Ascending aorta (tissue), 2 donors: ENCODE results near the gene LRTM2. TPM values are rescaled to one million over a fixed set of nuclear protein-coding genes. Genes with fewer than 3 reads are reported as not detected.
A peak's percentile ranks its signal among the peaks of the same experiment; 100 is the strongest.

Experiments
- DNase-seq, 2 donors: peaks; one replicate each; pipeline ENCODE4 v3.0.0-alpha.2; 2019; ENCODE audit warnings: low spot score in 2 of 2
- H3K27ac ChIP-seq, 2 donors: fragments of 200-600 bp; sonication (generic); one replicate each; pipeline ENCODE4 v1.5.1; 2016 to 2017; ENCODE audit warnings: mild to moderate bottlenecking in 1 of 2
- H3K27me3 ChIP-seq: fragments of 200-600 bp; sonication (generic); one replicate; pipeline ENCODE4 v1.5.1; 2017
- H3K36me3 ChIP-seq, 2 donors: fragments of 200-600 bp; sonication (generic); one replicate each; pipeline ENCODE4 v1.5.1; 2016
- H3K4me1 ChIP-seq, 2 donors: fragments of 200-600 bp; sonication (generic); one replicate each; pipeline ENCODE4 v1.5.1; 2016 to 2017; ENCODE audit warnings: mild to moderate bottlenecking in 1 of 2
- H3K4me3 ChIP-seq, 2 donors: fragments of 200-600 bp; sonication (generic); one replicate each; pipeline ENCODE4 v1.5.1; 2016 to 2017; ENCODE audit warnings: mild to moderate bottlenecking in 1 of 2
- H3K9me3 ChIP-seq, 2 donors: fragments of 200-600 bp; sonication (generic); one replicate each; pipeline ENCODE4 v1.5.1; 2016
- CTCF ChIP-seq, 3 experiments: fragments of 200-600 bp in 2 of 3; fragments of 450-650 bp in 1 of 3; sonication (generic) in 2 of 3; IDR thresholded peaks; one replicate each; pipeline ENCODE4 v1.5.1; 2016 to 2019; ENCODE audit warnings: antibody characterized with exemption in 3 of 3, mild to moderate bottlenecking in 1 of 3, moderate library complexity in 1 of 3
- intact Hi-C: fragments of 100-400 bp; cut with DNase I; formaldehyde crosslinking; loops from one replicate; pipeline ENCODE4 v1.15.1; 2023
- total RNA-seq: library from RNA; depleted of rRNA; stranded (reverse); fragments of >200 nt; gene quantifications from one replicate; pipeline ENCODE4 v1.1.0, GENCODE V29; 2016

Gene LRTM2
- total RNA-seq, 1 donor from 2014 or later, result not detected

GRCh38 chr12:1803736-1804135, 16.6 kb upstream of the LRTM2 start:
- H3K27ac ChIP-seq, result no peak overlapping the region
- intact Hi-C loops, result no loop called here
- no peaks in the 10 kb centered on the region for H3K9me3 ChIP-seq
- H3K4me3 ChIP-seq, result no peak overlapping the region
- TF ChIP-seq CTCF (IDR thresholded peaks at IDR 0.05), result no peak
- H3K27me3 ChIP-seq, result no peaks in the 10 kb centered on the region
- peaks cover 0 to 7% of the 10 kb centered on the region in 2 donors for H3K4me1 ChIP-seq
- no peak for DNase-seq
- no peaks in the 10 kb centered on the region for H3K36me3 ChIP-seq

- intact Hi-C loops, result no loop called here
- no peak overlapping the region for H3K27ac ChIP-seq
- TF ChIP-seq CTCF (IDR thresholded peaks at IDR 0.05), result no peak
- DNase-seq, result peak; percentile 45 to 92
- no peak overlapping the region for H3K4me3 ChIP-seq
- H3K27me3 ChIP-seq, result no peaks in the 10 kb centered on the region
- peaks cover 0 to 7% of the 10 kb centered on the region in 2 donors for H3K4me1 ChIP-seq
- H3K36me3 ChIP-seq, result no peaks in the 10 kb centered on the region
- no peaks in the 10 kb centered on the region for H3K9me3 ChIP-seq
Measured at GRCh38 chr12:1804545-1805332, 15.6 kb upstream of the LRTM2 start.

- Histone ChIP-seq H3K4me1 (peaks cover 0 to 7% of the 10 kb centered on the region in 2 donors), H3K27me3 (no peaks in the 10 kb centered on the region), H3K4me3 (no peak overlapping the region), H3K9me3 (no peaks in the 10 kb centered on the region), H3K27ac (no peak overlapping the region), H3K36me3 (no peaks in the 10 kb centered on the region)
- DNase-seq, result no peak
- intact Hi-C loops, result no loop called here
- TF ChIP-seq CTCF (IDR thresholded peaks at IDR 0.05), result no peak
Measured at GRCh38 chr12:1805441-1806081, 14.8 kb upstream of the LRTM2 start.

GRCh38 chr12:1806301-1807086, 13.9 kb upstream of the LRTM2 start:
- Histone ChIP-seq H3K4me1 (peaks cover 0 to 7% of the 10 kb centered on the region in 2 donors), H3K27ac (no peak overlapping the region), H3K9me3 (no peaks in the 10 kb centered on the region), H3K27me3 (no peaks in the 10 kb centered on the region), H3K36me3 (no peaks in the 10 kb centered on the region), H3K4me3 (no peak overlapping the region)
- intact Hi-C loops, result no loop called here
- TF ChIP-seq CTCF (IDR thresholded peaks at IDR 0.05), result no peak
- DNase-seq, result no peak

- intact Hi-C loops, result no loop called here
- TF ChIP-seq CTCF (IDR thresholded peaks at IDR 0.05), result no peak
Measured at GRCh38 chr12:1807087-1807860, 13.1 kb upstream of the LRTM2 start.

More at GRCh38 chr12:1807087-1807860, 13.1 kb upstream of the LRTM2 start:
- H3K36me3 ChIP-seq, result no peaks in the 10 kb centered on the region
- no peak overlapping the region for H3K27ac ChIP-seq
- no peaks in the 10 kb centered on the region for H3K27me3 ChIP-seq
- no peaks in the 10 kb centered on the region for H3K9me3 ChIP-seq
- no peak overlapping the region for H3K4me3 ChIP-seq
- peaks cover 0 to 7% of the 10 kb centered on the region in 2 donors for H3K4me1 ChIP-seq
- no peak for DNase-seq
